ENCODE data around the gene C3orf33. TPM values are rescaled to one million over a fixed set of nuclear protein-coding genes. Genes with fewer than 3 reads are reported as not detected.

Gene C3orf33
- total and polyA plus RNA-seq, 9 of the 15 experiments (the other 6 are each of a cell fraction or from before 2014, with no cell fraction given), result 4.1 to 10.2 (median 6.0) TPM

- TF ChIP-seq, protein P1, sequence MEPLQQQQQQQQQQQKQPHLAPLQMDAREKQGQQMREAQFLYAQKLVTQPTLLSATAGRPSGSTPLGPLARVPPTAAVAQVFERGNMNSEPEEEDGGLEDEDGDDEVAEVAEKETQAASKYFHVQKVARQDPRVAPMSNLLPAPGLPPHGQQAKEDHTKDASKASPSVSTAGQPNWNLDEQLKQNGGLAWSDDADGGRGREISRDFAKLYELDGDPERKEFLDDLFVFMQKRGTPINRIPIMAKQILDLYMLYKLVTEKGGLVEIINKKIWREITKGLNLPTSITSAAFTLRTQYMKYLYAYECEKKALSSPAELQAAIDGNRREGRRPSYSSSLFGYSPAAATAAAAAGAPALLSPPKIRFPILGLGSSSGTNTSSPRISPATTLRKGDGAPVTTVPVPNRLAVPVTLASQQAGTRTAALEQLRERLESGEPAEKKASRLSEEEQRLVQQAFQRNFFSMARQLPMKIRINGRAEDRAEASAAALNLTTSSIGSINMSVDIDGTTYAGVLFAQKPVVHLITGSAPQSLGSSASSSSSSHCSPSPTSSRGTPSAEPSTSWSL (CRISPR knock-in tag; IDR thresholded peaks at IDR 0.05; ENCODE audit: borderline replicate concordance), result no peak
- TF ChIP-seq ZFP1 (CRISPR knock-in tag; IDR thresholded peaks at IDR 0.05) (no peak), PCBP1 (IDR thresholded peaks at IDR 0.05; ENCODE audit: low read depth, low read length, poor library complexity, severe bottlenecking) (no peak), MAFK (IDR thresholded peaks at IDR 0.05; ENCODE audit: low read length) (no peak), ILF3 (IDR thresholded peaks at IDR 0.05; ENCODE audit: borderline replicate concordance) (0 out of 2 replicates have a peak, but pooled peaks have one; percentile 53), ZNF780A (CRISPR knock-in tag; IDR thresholded peaks at IDR 0.05) (no peak), PURB (CRISPR knock-in tag; IDR thresholded peaks at IDR 0.05; ENCODE audit: low read depth) (no peak), ZNF57 (CRISPR knock-in tag; IDR thresholded peaks at IDR 0.05) (no peak), TARDBP (IDR thresholded peaks at IDR 0.05) (peak; percentile 87), MTA3 (IDR thresholded peaks at IDR 0.05; ENCODE audit: borderline replicate concordance) (peak; percentile 84), ETS1 (conservative IDR thresholded peaks at IDR 0.05; ENCODE audit: control insufficient read depth, low read depth, low read length) (peak; percentile 62), U2AF1 (optimal IDR thresholded peaks at IDR 0.05; ENCODE audit: low read depth, low read length) (peak; percentile 83), RAD51 (IDR thresholded peaks at IDR 0.05; ENCODE audit: borderline replicate concordance, low read depth) (no peak), FOXO4 (CRISPR knock-in tag; IDR thresholded peaks at IDR 0.05) (no peak), HES1 (IDR thresholded peaks at IDR 0.05; ENCODE audit: low read depth) (no peak), BCOR (IDR thresholded peaks at IDR 0.05) (no peak), HMG20A (CRISPR knock-in tag; conservative IDR thresholded peaks at IDR 0.05) (no peak)
- TF ChIP-seq, protein P2, sequence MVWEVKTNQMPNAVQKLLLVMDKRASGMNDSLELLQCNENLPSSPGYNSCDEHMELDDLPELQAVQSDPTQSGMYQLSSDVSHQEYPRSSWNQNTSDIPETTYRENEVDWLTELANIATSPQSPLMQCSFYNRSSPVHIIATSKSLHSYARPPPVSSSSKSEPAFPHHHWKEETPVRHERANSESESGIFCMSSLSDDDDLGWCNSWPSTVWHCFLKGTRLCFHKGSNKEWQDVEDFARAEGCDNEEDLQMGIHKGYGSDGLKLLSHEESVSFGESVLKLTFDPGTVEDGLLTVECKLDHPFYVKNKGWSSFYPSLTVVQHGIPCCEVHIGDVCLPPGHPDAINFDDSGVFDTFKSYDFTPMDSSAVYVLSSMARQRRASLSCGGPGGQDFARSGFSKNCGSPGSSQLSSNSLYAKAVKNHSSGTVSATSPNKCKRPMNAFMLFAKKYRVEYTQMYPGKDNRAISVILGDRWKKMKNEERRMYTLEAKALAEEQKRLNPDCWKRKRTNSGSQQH (CRISPR knock-in tag; IDR thresholded peaks at IDR 0.05), result no peak
- TF ChIP-seq, protein P3, sequence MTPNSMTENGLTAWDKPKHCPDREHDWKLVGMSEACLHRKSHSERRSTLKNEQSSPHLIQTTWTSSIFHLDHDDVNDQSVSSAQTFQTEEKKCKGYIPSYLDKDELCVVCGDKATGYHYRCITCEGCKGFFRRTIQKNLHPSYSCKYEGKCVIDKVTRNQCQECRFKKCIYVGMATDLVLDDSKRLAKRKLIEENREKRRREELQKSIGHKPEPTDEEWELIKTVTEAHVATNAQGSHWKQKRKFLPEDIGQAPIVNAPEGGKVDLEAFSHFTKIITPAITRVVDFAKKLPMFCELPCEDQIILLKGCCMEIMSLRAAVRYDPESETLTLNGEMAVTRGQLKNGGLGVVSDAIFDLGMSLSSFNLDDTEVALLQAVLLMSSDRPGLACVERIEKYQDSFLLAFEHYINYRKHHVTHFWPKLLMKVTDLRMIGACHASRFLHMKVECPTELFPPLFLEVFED (CRISPR knock-in tag; conservative IDR thresholded peaks at IDR 0.05), result no peak
Observed at GRCh38 chr3:155805802-155806618, at the start of gene C3orf33 (continued).
